Neutrophil (primary cell): ENCODE data around the gene ETV5.

ENCODE experiments used
- H3K27ac ChIP-seq: fragments of 200-600 bp; sonication (generic); 2 replicates; pipeline ENCODE4 v1.5.1; 2016; ENCODE audit warnings: mild to moderate bottlenecking, moderate library complexity
- H3K27me3 ChIP-seq: fragments of 200-600 bp; sonication (generic); 2 replicates; pipeline ENCODE4 v1.6.0; 2016; ENCODE audit warnings: mild to moderate bottlenecking
- H3K36me3 ChIP-seq: fragments of 200-600 bp; sonication (generic); 2 replicates; pipeline ENCODE4 v1.5.1; 2017
- H3K4me1 ChIP-seq, 2 experiments: fragments of 200-600 bp in 1 of 2; sonication (generic) in 1 of 2; 1 replicate in 1 of 2; 2 replicates in 1 of 2; pipeline versions ENCODE4 v1.5.1 to v1.6.1; 2013 to 2016; ENCODE audit warnings: low read depth in 1 of 2, low read length in 1 of 2, mild to moderate bottlenecking in 1 of 2, moderate library complexity in 1 of 2; ENCODE audit not compliant: control insufficient read depth in 1 of 2, insufficient read depth in 1 of 2
- H3K4me3 ChIP-seq, 2 experiments: fragments of 200-600 bp in 1 of 2; sonication (generic) in 1 of 2; 1 replicate in 1 of 2; 2 replicates in 1 of 2; pipeline ENCODE4 v1.5.1; 2013 to 2016; ENCODE audit warnings: low read depth in 1 of 2, low read length in 1 of 2, mild to moderate bottlenecking in 1 of 2, moderate library complexity in 1 of 2
- H3K9me3 ChIP-seq: fragments of 200-600 bp; sonication (generic); 2 replicates; pipeline ENCODE4 v1.5.1; 2016
- TF ChIP-seq, protein P1 (sequence below): fragments of 200-600 bp; sonication (generic); IDR thresholded peaks from 2 replicates; pipeline ENCODE4 v1.5.1; 2016; ENCODE audit warnings: antibody characterized with exemption

Gene ETV5

GRCh38 chr3:186150041-186150830 lies 41.3 kb upstream of the ETV5 start:
- Histone ChIP-seq H3K27ac (peak overlapping the region; percentile 88), H3K4me1 (peaks cover 57 to 67% of the 10 kb centered on the region in 2 experiments), H3K36me3 (peaks cover 17% of the 10 kb centered on the region), H3K9me3 (no peaks in the 10 kb centered on the region), H3K4me3 (peak overlapping the region in 1 of 2 experiments; percentile 31), H3K27me3 (no peaks in the 10 kb centered on the region)
- TF ChIP-seq, protein P1, sequence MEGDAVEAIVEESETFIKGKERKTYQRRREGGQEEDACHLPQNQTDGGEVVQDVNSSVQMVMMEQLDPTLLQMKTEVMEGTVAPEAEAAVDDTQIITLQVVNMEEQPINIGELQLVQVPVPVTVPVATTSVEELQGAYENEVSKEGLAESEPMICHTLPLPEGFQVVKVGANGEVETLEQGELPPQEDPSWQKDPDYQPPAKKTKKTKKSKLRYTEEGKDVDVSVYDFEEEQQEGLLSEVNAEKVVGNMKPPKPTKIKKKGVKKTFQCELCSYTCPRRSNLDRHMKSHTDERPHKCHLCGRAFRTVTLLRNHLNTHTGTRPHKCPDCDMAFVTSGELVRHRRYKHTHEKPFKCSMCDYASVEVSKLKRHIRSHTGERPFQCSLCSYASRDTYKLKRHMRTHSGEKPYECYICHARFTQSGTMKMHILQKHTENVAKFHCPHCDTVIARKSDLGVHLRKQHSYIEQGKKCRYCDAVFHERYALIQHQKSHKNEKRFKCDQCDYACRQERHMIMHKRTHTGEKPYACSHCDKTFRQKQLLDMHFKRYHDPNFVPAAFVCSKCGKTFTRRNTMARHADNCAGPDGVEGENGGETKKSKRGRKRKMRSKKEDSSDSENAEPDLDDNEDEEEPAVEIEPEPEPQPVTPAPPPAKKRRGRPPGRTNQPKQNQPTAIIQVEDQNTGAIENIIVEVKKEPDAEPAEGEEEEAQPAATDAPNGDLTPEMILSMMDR = no peak

DNA sequence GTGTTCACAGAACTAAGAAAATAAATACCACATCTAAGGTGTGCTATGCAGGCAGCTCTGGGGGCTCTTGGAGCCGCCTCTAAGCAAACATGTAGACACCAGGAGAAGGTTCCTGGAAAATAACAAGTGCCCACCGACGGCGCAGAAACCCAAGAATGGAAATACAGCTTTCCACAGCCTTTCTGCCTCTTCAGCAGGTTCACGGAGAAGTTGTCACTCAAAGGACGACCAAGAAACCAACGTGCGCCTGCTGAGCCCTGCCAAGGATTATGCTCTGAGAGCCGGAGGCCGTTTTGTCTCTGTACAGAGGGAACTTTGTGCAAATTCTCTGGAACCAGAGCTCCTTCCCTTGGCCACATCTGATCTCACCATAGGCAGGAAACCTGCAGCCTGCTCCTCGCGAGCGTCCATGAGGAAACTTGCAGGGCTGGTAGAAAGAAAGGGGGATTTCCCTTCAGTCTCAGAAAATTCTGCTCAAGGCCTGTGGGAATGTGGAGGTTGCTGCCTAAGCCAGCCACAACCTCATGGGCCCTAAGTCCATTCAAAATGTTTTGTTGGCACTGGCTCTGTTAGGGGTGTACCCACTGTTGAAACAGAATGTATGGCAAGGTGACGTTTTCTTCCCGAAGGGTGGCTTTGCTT lies 40.6 kb upstream of the ETV5 start:
- Histone ChIP-seq H3K4me1 (peaks cover 57 to 67% of the 10 kb centered on the region in 2 experiments), H3K27me3 (no peaks in the 10 kb centered on the region), H3K36me3 (peaks cover 17% of the 10 kb centered on the region), H3K9me3 (no peaks in the 10 kb centered on the region), H3K4me3 (no peak overlapping the region), H3K27ac (no peak overlapping the region)
- TF ChIP-seq, protein P1 = no peak

DNA sequence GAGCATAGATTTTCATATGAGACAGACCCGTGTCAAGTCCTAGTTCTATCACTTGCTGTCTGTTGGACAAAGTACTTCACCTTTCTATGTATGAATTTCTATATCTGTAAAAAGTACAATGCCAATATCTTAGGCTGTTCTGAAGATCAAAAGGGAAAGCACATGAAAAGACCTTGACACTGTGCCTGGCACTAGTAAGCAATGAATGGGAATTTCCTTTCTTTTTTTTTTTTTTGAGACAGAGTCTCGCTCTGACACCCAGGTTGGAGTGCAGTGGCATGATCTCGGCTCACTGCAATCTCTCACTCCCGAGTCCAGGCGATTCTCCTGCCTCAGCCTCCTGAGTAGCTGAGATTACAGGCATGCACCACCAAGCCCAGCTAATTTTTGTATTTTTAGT lies 35.4 kb upstream of the ETV5 start:
- peaks cover 15% of the 10 kb centered on the region for H3K36me3 ChIP-seq
- TF ChIP-seq, protein P1 = no peak
- H3K4me1 ChIP-seq = peaks cover 14 to 21% of the 10 kb centered on the region in 2 experiments
- H3K9me3 ChIP-seq = no peaks in the 10 kb centered on the region
- no peak overlapping the region for H3K4me3 ChIP-seq
- no peak overlapping the region for H3K27ac ChIP-seq
- no peaks in the 10 kb centered on the region for H3K27me3 ChIP-seq

DNA sequence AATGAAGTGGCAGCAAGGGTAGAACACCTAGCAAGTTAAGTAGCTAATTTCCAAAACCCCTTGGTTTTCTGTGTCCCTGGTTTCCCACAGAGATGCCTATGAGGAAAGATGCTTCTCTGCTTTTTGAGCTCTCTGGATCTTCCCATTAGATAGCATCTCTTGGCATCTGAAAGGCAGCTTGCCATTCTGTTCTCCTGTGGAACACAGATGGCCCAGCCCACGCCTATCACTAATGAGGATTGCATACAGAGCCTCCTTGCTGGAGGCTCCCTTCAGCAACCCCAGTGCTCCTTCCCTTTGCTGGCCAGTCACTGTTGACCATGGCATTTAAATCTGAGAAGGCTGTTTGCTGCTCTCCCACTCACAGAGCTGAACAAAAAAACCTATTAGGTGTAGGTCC lies 34.4 kb upstream of the ETV5 start:
- Histone ChIP-seq H3K4me3 (no peak overlapping the region), H3K27ac (no peak overlapping the region), H3K27me3 (no peaks in the 10 kb centered on the region), H3K36me3 (peaks cover 11% of the 10 kb centered on the region), H3K4me1 (peaks cover 9 to 14% of the 10 kb centered on the region in 2 experiments), H3K9me3 (no peaks in the 10 kb centered on the region)
- TF ChIP-seq, protein P1 = no peak

- no peaks in the 10 kb centered on the region for H3K27me3 ChIP-seq
- H3K9me3 ChIP-seq = no peaks in the 10 kb centered on the region
- TF ChIP-seq, protein P1 = no peak
- peaks cover 4% of the 10 kb centered on the region for H3K36me3 ChIP-seq
- no peak overlapping the region for H3K4me3 ChIP-seq
- H3K27ac ChIP-seq = no peak overlapping the region
- H3K4me1 ChIP-seq = peaks cover 9 to 13% of the 10 kb centered on the region in 2 experiments
Measured at GRCh38 chr3:186142393-186142932, 33.6 kb upstream of the ETV5 start.
